ENCODE results near the gene ZNF74. TPM values are rescaled to one million over a fixed set of nuclear protein-coding genes. Genes with fewer than 3 reads are reported as not detected.
"Not testable (repeated sequence)": the region's sequence is repeated elsewhere in the genome, so short reads cannot be mapped to it uniquely, and the experiment has no call there.

The ZNF74 gene
- total and polyA plus RNA-seq, 7 donors, result 1.4 to 18.8 (median 11.4) TPM

DNA sequence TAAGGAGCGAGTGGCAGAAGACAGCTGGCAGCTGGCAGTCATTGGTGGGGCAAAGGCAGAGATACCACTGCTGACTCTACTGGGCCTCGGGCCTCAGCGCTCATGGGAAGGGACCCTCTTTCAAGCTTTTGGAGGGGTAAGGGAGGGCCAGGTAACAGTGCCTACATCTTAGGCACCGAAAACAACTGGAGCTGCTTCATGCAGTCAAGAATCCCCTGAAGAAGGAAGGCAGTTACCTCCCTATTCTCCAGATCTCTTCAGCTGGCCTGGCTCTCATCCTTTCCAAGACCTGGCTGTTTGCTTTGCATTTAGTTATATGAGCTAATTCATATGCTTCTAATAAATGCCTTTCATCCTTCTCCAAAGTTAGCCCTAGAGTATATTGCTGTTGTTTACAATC, 15.8 kb upstream of the ZNF74 start:
- no peak for DNase-seq
- no peak for TF ChIP-seq EP300 (IDR thresholded peaks at IDR 0.05)
- TF ChIP-seq, protein P1, sequence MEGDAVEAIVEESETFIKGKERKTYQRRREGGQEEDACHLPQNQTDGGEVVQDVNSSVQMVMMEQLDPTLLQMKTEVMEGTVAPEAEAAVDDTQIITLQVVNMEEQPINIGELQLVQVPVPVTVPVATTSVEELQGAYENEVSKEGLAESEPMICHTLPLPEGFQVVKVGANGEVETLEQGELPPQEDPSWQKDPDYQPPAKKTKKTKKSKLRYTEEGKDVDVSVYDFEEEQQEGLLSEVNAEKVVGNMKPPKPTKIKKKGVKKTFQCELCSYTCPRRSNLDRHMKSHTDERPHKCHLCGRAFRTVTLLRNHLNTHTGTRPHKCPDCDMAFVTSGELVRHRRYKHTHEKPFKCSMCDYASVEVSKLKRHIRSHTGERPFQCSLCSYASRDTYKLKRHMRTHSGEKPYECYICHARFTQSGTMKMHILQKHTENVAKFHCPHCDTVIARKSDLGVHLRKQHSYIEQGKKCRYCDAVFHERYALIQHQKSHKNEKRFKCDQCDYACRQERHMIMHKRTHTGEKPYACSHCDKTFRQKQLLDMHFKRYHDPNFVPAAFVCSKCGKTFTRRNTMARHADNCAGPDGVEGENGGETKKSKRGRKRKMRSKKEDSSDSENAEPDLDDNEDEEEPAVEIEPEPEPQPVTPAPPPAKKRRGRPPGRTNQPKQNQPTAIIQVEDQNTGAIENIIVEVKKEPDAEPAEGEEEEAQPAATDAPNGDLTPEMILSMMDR (IDR thresholded peaks at IDR 0.05), result no peak
- TF ChIP-seq POLR2A (IDR thresholded peaks at IDR 0.05), result no peak
- no peak for TF ChIP-seq POLR2AphosphoS5 (IDR thresholded peaks at IDR 0.05)
- Histone ChIP-seq H3K4me3 (no peak overlapping the region), H3K9me3 (no peaks in the 10 kb centered on the region), H3K27ac (no peak overlapping the region), H3K27me3 (no peaks in the 10 kb centered on the region), H3K4me1 (no peaks in the 10 kb centered on the region), H3K36me3 (no peaks in the 10 kb centered on the region)
- WGBS, 2 donors, result 81 to 90% methylated on average over 4 of the region's 4 CpGs
- intact Hi-C loops (cut with DNase I), result no loop called here

- H3K36me3 ChIP-seq; H3K27me3 ChIP-seq; H3K4me3 ChIP-seq; H3K4me1 ChIP-seq; H3K9me3 ChIP-seq; intact Hi-C loops (cut with DNase I); H3K27ac ChIP-seq; DNase-seq: not testable (repeated sequence)
- WGBS, 2 donors, result 91 to 95% methylated on average over 5 of the region's 5 CpGs
These were observed 15.3 kb upstream of the ZNF74 start for GRCh38 chr22:20378684-20379083.

DNA sequence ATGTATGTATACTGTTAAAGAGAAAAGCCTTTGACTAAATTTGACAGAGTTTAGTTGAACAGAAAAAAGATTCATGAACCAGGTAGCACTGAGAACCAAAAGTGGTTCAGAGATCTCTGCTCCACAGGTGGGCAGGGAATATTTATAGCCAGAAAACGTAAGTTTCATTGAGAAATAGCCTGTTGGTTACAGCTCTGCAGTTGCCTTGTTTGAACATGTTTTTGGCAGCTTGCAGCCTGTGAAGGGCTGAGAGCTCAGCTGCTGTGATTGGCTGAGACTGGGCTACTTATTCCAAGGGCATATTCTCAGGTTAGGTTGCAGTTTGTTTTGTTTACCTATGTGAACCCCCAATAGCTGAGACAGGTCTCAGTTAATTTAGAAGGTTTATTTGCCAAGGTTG, 13.5 kb upstream of the ZNF74 start:
- no peaks in the 10 kb centered on the region for H3K9me3 ChIP-seq
- H3K4me1 ChIP-seq, result no peaks in the 10 kb centered on the region
- peaks cover 0 to 12% (median 0%) of the 10 kb centered on the region in 3 donors for H3K27me3 ChIP-seq
- no peak for DNase-seq
- intact Hi-C loops (cut with DNase I), result no loop called here
- H3K36me3 ChIP-seq, result no peaks in the 10 kb centered on the region
- no peak overlapping the region for H3K4me3 ChIP-seq
- TF ChIP-seq, protein P1 (IDR thresholded peaks at IDR 0.05), result no peak
- TF ChIP-seq POLR2AphosphoS5 (IDR thresholded peaks at IDR 0.05) (no peak), EP300 (IDR thresholded peaks at IDR 0.05) (no peak), POLR2A (IDR thresholded peaks at IDR 0.05) (no peak)
- WGBS, 2 donors, result 21 to 45% methylated on average over 1 of the region's 1 CpG
- no peak overlapping the region for H3K27ac ChIP-seq

DNA sequence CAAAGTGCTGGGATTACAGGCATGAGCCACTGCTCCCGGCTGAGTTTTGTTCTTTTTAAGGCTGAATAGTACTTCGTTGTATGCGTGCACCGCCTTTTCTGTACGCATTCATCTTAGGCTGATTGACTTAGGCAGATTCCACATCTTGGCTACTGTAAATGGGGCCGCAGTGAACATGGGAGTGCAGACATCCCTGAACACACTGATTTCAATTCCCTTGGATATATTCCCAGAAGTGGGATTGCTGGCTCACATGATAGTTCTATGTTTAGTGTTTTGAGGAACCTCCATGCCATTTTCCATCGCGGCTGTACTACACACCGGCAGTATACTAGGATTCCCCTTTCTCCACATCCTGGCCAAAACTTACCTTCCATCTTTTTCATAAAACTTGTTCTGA, 10.4 kb upstream of the ZNF74 start:
- no peaks in the 10 kb centered on the region for H3K36me3 ChIP-seq
- WGBS, 2 donors, result 89 to 95% methylated on average over 9 of the region's 9 CpGs
- H3K27ac ChIP-seq, result no peak overlapping the region
- H3K4me3 ChIP-seq, result no peak overlapping the region
- no peak for DNase-seq
- TF ChIP-seq EP300 (IDR thresholded peaks at IDR 0.05), result no peak
- TF ChIP-seq POLR2AphosphoS5 (IDR thresholded peaks at IDR 0.05), result no peak
- TF ChIP-seq, protein P1 (IDR thresholded peaks at IDR 0.05), result no peak
- no peak for TF ChIP-seq POLR2A (IDR thresholded peaks at IDR 0.05)
- H3K9me3 ChIP-seq, result no peaks in the 10 kb centered on the region
- no peaks in the 10 kb centered on the region for H3K4me1 ChIP-seq
- peaks cover 0 to 17% (median 0%) of the 10 kb centered on the region in 3 donors for H3K27me3 ChIP-seq
- intact Hi-C loops (cut with DNase I), result no loop called here

GRCh38 chr22:20384171-20384570, 9.8 kb upstream of the ZNF74 start:
- Histone ChIP-seq H3K27ac (no peak overlapping the region), H3K27me3 (peaks cover 0 to 17% (median 0%) of the 10 kb centered on the region in 3 donors), H3K9me3 (no peaks in the 10 kb centered on the region), H3K36me3 (no peaks in the 10 kb centered on the region), H3K4me1 (no peaks in the 10 kb centered on the region), H3K4me3 (no peak overlapping the region)
- DNase-seq, result no peak
- intact Hi-C loops (cut with DNase I), result no loop called here
- no peak for TF ChIP-seq EP300 (IDR thresholded peaks at IDR 0.05)
- TF ChIP-seq POLR2A (IDR thresholded peaks at IDR 0.05), result no peak
- TF ChIP-seq, protein P1 (IDR thresholded peaks at IDR 0.05), result no peak
- TF ChIP-seq POLR2AphosphoS5 (IDR thresholded peaks at IDR 0.05), result no peak
- WGBS, 2 donors, result 95 to 96% methylated on average over 2 of the region's 2 CpGs

Measured in sigmoid colon (tissue), 7 donors.